Inflammatory macrophage treated with lipopolysaccharide for 4 hours (primary cell): Measurements from ENCODE around the gene C20orf144.

Source experiments
- DNase-seq: peaks from one replicate; pipeline ENCODE4 v3.0.0-alpha.2; 2020

C20orf144 gene

GRCh38 chr20:33666293-33667244 is 4.4 kb downstream of the C20orf144 start, which contains the start of gene ACTL10:
TSS of gene ACTL10 (plus strand) at chr20:33666943. CDS start at chr20:33667498, 555 bp downstream.
- peak; percentile 97 for DNase-seq

DNA sequence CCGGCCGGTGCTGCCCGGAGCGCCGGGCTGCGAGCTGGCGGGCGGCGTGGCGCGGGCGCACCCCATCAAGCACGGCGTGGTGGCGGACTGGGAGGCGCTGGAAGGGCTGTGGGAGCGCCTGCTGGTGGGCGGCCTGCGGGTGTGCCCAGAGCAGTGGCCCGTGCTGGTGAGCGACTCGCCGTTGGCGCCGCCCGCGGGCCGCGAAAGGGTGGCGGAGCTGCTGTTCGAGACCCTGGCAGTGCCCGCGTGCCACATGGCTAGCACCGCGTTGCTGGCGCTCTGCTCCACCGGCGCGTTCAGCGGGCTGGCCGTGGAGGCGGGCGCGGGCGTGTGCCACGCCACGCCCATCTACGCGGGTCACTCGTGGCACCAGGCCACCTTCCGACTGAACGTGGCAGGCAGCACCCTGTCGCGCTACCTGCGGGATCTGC is 5.1 kb downstream of the C20orf144 start:
- peak; percentile 10 for DNase-seq

- DNase-seq: peak; percentile 72
Observed at GRCh38 chr20:33667676-33668465, 5.7 kb downstream of the C20orf144 start.

- DNase-seq: no peak
Observed at GRCh38 chr20:33668466-33669155, 6.5 kb downstream of the C20orf144 start.

GRCh38 chr20:33669224-33669623 is 7.1 kb downstream of the C20orf144 start:
- no peak for DNase-seq

GRCh38 chr20:33669873-33670640 is 7.9 kb downstream of the C20orf144 start:
- DNase-seq: no peak

GRCh38 chr20:33670715-33671499 is 8.8 kb downstream of the C20orf144 start:
- no peak for DNase-seq

DNA sequence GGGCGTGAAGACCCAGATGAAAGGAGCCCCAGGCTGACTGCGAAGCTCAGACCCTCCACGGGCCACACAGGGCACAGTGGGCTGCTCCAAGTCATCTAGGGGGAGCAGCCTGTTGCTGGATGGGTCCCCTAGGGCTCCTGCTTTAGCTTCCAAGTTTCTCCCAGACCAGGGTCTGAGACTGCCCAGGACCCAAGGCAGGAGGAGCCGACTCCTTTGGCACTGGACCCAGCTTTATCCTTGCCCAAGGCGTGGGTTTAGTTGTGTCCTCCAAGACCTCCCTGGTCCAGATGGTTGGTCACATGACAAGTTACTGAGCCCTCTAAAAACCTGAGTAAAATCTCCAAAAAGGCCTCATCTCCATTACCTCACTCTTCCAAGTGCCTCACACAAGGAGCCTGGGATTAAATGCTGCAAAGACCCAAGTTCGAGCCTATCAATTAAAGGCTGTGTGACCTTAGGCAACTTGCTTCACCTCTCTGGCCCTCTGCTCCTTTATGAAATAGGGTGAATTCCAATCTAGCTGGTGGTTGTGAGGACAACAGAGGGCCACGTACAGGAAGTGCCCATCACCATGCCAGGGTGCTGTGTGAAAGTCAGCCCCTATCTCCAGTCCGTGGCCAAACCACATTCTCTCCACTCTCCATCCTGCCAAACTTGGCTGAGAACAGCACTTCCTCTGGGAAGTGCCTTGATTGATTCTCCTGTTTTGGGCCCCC is 9.6 kb downstream of the C20orf144 start:
- no peak for DNase-seq

DNA sequence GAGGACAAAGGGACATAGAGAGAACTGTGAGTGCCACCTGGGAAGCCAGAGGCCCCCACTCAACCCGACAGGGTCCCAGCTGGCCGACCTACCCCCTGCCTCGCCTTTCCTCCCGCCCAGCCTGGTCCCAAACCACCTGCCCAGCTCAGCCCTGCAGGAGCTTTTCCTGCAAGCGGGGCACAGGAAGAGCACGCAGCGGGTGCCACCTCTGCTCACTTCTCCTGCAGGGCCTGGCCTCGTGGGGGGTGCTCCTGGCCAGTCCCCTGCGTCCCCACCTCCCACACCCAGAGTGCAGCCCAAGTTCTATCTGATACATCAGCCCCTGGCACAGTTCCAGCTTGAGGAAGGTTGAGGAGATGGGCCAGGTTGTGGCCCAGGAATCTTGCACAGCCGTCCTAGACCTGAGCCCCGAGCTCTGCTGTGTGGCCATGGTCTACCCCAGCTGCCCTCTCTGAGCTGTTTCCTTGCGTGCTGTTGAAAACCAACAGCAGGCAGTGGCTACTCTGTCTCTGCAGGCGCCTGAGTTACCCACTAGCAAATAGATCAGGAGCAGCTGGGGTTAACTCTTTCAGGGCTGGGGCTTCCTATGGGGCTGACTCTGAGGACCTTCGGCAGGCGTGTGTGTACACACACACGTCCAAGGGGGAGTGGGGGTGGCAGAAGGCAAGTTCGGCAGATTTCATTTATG is 10.4 kb downstream of the C20orf144 start:
- no peak for DNase-seq

GRCh38 chr20:33673114-33673409 is 10.9 kb downstream of the C20orf144 start:
- no peak for DNase-seq

GRCh38 chr20:33673410-33674293 is 11.5 kb downstream of the C20orf144 start:
- DNase-seq: no peak

DNA sequence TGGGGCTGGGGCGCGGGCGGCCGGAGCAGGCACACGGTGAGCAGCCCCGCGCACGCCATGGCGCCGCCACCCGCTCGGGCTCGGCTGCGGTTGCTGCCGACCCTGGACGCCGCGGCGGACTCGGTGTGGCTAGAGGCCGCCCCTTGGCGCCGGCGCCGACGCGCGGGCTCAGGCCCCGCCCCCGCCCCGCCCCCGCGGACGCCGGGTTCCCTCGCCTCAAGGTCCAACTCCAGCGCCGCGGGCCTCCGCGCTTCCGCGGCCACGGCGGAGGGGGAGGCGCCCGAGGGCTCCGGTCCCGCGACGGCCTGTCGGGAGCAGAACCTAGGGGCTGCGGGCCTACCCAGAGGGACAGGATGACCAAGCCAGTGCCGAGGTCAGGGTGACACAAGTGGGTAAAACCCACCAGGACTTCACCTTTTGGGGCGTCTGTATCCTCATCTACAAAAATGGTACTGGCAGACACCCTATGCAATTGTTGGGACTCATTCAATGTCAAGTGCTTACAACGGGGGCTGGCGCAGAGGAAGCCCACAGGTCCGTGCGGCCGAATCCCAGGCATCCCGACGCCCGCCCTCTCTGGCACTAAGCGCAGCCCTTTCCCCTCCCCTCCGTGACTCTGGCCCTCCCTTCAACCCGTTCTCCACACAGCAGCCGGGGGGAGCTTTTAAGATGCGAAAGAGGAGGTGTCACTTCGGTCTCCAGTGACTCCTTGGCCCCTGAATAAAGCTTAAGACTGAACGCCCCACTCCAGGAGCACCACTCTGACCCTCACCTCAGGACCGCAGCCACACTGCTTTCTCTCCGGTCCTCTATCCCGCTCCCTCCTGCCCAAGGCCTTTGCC is 12.4 kb downstream of the C20orf144 start, which contains the start of gene NECAB3:
Gene NECAB3 (minus strand): TSS at position 135 of the 842 bp plus-strand sequence. CDS start 76 bp downstream, at position 59.
- peak; percentile 66 for DNase-seq

DNA sequence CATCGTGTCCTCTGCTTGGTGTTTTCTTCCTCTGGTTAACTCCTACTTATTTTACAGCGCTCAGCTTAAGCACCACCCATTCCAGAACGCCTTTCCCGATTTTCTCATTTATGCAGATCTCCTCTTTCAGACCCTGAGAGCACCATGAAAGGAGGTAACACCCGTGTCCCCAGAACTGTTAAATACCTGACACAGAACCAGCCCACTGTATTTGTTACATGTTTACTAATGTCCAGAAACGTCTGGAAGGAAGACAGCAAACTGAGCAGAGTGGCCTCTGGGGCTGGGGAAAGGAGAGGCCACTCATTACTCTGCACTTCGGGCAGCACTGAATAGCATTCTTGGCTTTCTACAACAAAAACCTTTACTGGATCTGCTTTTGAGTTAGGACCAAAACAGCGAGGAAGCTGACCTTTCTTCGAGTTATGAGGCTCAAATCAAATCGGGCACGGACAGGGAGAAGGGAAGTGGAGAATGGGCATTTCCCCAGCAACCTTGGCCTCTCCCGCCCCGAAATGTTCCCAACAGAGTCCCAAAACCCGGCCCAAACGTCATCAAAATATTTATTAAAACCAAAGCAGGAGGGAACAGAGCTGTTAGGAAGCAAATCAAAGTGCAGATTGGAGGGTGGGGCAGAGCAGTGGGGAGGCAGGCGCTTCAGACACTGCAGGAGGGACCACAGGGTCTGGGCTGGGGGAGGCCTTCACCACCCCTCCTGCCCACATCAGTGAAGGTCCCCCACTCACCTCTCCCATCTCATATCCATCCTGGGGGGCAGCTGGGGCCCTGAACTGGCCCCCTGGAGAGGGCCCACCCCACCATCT is 13.2 kb downstream of the C20orf144 start:
- no peak for DNase-seq

GRCh38 chr20:33676121-33676520 is 14.0 kb downstream of the C20orf144 start:
- no peak for DNase-seq

DNA sequence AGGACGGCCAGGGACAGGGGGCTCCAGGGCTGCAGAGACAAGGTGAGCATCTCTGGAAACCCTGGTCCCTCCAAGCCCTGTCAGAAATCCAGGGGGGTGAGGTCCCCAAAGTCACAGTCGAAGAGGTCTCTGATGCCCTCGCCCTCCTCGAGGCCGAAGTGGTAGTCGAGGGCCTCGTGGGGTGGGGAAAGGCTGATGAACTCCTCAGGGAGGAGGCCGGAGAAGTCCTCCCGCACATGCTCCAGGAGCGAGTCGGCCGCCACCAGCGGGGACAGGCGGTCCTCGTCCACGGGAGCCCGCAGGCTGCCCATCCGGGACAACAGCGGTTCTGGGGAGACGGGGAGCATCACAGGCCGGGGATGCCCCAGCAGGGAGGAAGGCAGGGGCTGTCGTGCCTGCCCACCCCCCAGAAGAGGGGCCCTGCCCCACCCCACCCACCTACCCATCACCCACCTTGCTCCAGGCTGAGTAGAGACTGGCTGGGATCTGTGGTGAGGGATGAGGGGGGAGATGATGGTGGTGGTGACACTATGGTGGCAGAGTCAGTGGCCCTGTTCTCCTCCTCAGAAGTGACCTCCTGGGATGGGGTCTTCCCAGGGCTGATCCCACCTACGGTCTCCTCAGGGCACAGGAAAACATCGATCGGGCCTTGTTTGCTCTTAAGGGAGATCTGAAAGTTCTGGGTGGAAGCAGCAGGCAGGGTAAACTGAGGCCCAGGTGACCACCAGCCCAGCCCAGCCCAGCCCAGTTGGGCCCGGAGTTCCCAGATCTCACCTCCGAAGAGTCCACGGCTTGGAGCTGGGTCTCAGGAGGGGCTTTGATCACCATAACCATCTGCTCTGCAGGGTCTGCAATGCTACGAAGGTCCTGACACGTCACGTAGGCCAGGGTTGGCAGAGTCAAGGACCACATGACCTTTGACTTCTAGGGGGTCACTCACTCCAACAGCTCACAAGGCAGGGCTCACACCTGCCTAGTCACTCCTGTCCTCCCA is 14.8 kb downstream of the C20orf144 start:
- no peak for DNase-seq
